ENCODE results near the gene NUP210.

The NUP210 gene

GRCh38 chr3:13323822-13324221 lies 96.3 kb downstream of the NUP210 start:
- no peak for DNase-seq (ENCODE audit: low spot score)

- DNase-seq (ENCODE audit: low spot score) = no peak
Observed at GRCh38 chr3:13322324-13322723, 97.8 kb downstream of the NUP210 start.

- no peak for DNase-seq (ENCODE audit: low spot score)
Observed at GRCh38 chr3:13319564-13320220, 100.4 kb downstream of the NUP210 start.

GRCh38 chr3:13318626-13319470 lies 101.3 kb downstream of the NUP210 start:
- DNase-seq (ENCODE audit: low spot score) = no peak

- no peak for DNase-seq (ENCODE audit: low spot score)
Observed at GRCh38 chr3:13317596-13318320, 102.4 kb downstream of the NUP210 start.

- no peak for DNase-seq (ENCODE audit: low spot score)
Observed at GRCh38 chr3:13316603-13317002, 103.5 kb downstream of the NUP210 start.

- no peak for DNase-seq (ENCODE audit: low spot score)
Observed at GRCh38 chr3:13314877-13315276, 105.2 kb downstream of the NUP210 start.

- DNase-seq (ENCODE audit: low spot score) = no peak
Observed at GRCh38 chr3:13313813-13314212, 106.3 kb downstream of the NUP210 start.

GRCh38 chr3:13309004-13309403 lies 111.1 kb downstream of the NUP210 start:
- no peak for DNase-seq (ENCODE audit: low spot score)

GRCh38 chr3:13308380-13308801 lies 111.7 kb downstream of the NUP210 start:
- no peak for DNase-seq (ENCODE audit: low spot score)

- no peak for DNase-seq (ENCODE audit: low spot score)
Observed at GRCh38 chr3:13307041-13307440, 113.1 kb downstream of the NUP210 start.

- DNase-seq (ENCODE audit: low spot score) = no peak
Observed at GRCh38 chr3:13305623-13306022, 114.5 kb downstream of the NUP210 start.

GRCh38 chr3:13303410-13303809 lies 116.7 kb downstream of the NUP210 start:
- DNase-seq (ENCODE audit: low spot score) = no peak

- DNase-seq (ENCODE audit: low spot score) = no peak
Observed at GRCh38 chr3:13301286-13301987, 118.7 kb downstream of the NUP210 start.

- no peak for DNase-seq (ENCODE audit: low spot score)
Observed at GRCh38 chr3:13300546-13301285, 119.4 kb downstream of the NUP210 start.

GRCh38 chr3:13299531-13300155 lies 120.5 kb downstream of the NUP210 start:
- DNase-seq (ENCODE audit: low spot score) = no peak

- no peak for DNase-seq (ENCODE audit: low spot score)
Observed at GRCh38 chr3:13296662-13297061, 123.5 kb downstream of the NUP210 start.

- no peak for DNase-seq (ENCODE audit: low spot score)
Observed at GRCh38 chr3:13294442-13295351, 125.4 kb downstream of the NUP210 start.

- DNase-seq (ENCODE audit: low spot score) = no peak
Observed at GRCh38 chr3:13292375-13292774, 127.7 kb downstream of the NUP210 start.

GRCh38 chr3:13290941-13291340 lies 129.2 kb downstream of the NUP210 start:
- no peak for DNase-seq (ENCODE audit: low spot score)
